Measurements from ENCODE around the gene COL24A1. TPM values are rescaled to one million over a fixed set of nuclear protein-coding genes. Genes with fewer than 3 reads are reported as not detected.

Gene COL24A1
- total RNA-seq, 1 donor from 2014 or later: not detected

DNA sequence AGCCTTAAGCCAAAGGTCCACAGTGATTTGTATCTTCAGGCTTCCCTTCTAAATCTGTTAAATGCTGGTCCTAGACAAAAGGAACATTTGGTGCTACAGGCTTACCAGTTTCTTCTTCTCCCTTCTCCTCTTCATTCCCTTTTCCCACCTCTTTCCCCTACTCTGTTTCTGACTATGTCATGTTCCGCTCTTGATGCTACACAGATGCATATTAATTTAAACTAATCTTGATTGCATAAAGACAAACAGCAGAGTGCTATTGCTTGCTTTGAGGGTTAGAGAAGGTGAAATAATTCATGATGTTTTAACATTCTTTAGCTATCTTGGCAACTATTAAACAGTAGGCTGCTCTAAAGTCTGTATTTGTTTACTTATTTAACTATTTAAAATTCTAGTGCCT lies 34.3 kb upstream of the COL24A1 start:
- CTCF ChIA-PET: no interaction called here
- no peaks in the 10 kb centered on the region for H3K9me3 Mint-ChIP-seq
- H3K4me1 Mint-ChIP-seq: no peaks in the 10 kb centered on the region
- no peaks in the 10 kb centered on the region for H3K27me3 Mint-ChIP-seq
- TF ChIP-seq, protein P1, sequence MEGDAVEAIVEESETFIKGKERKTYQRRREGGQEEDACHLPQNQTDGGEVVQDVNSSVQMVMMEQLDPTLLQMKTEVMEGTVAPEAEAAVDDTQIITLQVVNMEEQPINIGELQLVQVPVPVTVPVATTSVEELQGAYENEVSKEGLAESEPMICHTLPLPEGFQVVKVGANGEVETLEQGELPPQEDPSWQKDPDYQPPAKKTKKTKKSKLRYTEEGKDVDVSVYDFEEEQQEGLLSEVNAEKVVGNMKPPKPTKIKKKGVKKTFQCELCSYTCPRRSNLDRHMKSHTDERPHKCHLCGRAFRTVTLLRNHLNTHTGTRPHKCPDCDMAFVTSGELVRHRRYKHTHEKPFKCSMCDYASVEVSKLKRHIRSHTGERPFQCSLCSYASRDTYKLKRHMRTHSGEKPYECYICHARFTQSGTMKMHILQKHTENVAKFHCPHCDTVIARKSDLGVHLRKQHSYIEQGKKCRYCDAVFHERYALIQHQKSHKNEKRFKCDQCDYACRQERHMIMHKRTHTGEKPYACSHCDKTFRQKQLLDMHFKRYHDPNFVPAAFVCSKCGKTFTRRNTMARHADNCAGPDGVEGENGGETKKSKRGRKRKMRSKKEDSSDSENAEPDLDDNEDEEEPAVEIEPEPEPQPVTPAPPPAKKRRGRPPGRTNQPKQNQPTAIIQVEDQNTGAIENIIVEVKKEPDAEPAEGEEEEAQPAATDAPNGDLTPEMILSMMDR (IDR thresholded peaks at IDR 0.05): no peak
- H3K36me3 Mint-ChIP-seq (ENCODE audit: low read depth): no peaks in the 10 kb centered on the region
- no peak overlapping the region for H3K4me3 Mint-ChIP-seq
- ATAC-seq (ENCODE audit: low read depth): no peak
- POLR2A ChIA-PET: no interaction called here
- DNase-seq: no peak
- H3K27ac Mint-ChIP-seq: no peak overlapping the region
- intact Hi-C loops (cut with micrococcal nuclease): no loop called here

DNA sequence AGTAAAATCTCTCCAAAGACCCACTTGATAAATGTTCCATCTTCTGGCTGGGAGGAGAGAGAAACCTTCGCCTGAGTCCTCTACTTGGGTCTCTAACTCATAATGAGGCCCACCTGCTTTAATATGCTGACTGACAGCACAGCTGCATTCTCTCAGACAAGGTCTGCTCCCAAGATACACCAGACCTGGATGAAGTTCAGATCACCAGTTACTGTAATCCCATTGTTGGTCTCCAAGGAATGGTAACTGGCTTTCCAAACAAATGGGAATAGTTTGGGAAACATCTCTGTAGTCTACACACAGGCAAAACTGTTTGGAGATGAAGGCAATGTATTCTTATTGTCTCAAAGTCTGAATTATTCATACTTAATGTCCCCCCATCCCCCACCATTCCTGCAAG lies 27.9 kb upstream of the COL24A1 start:
- H3K36me3 Mint-ChIP-seq (ENCODE audit: low read depth): no peaks in the 10 kb centered on the region
- ChIA-PET POLR2A (no interaction called here), CTCF (no interaction called here)
- no peak for ATAC-seq (ENCODE audit: low read depth)
- H3K27ac Mint-ChIP-seq: no peak overlapping the region
- TF ChIP-seq, protein P1 (IDR thresholded peaks at IDR 0.05): no peak
- no peak overlapping the region for H3K4me3 Mint-ChIP-seq
- no peak for DNase-seq
- H3K27me3 Mint-ChIP-seq: no peaks in the 10 kb centered on the region
- no peaks in the 10 kb centered on the region for H3K4me1 Mint-ChIP-seq
- intact Hi-C loops (cut with micrococcal nuclease): no loop called here
- no peaks in the 10 kb centered on the region for H3K9me3 Mint-ChIP-seq

DNA sequence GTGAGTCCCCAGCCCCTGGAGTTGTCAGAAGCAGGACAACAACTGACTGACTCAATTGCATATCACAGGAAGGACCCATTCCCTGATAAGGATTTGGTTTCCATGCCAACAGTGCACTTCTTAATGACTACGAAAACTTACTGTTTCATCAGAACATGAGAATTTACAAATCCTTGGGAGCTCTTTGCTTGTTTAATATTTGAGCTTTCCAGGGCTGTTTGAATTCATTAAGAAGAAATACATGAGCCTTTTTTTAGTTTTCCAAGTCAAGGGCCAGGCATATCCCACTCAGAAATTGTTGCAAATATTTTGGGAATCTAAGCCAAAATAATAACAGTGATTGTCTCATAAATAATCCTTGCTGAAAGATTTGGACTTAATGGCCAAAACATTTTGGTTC lies 27.2 kb upstream of the COL24A1 start:
- TF ChIP-seq, protein P1 (IDR thresholded peaks at IDR 0.05): no peak
- POLR2A ChIA-PET: no interaction called here
- Mint-ChIP-seq H3K36me3 (ENCODE audit: low read depth) (no peaks in the 10 kb centered on the region), H3K4me1 (no peaks in the 10 kb centered on the region), H3K9me3 (no peaks in the 10 kb centered on the region), H3K27ac (no peak overlapping the region), H3K4me3 (no peak overlapping the region), H3K27me3 (no peaks in the 10 kb centered on the region)
- intact Hi-C loops (cut with micrococcal nuclease): no loop called here
- ATAC-seq (ENCODE audit: low read depth): no peak
- CTCF ChIA-PET: no interaction called here
- no peak for DNase-seq

DNA sequence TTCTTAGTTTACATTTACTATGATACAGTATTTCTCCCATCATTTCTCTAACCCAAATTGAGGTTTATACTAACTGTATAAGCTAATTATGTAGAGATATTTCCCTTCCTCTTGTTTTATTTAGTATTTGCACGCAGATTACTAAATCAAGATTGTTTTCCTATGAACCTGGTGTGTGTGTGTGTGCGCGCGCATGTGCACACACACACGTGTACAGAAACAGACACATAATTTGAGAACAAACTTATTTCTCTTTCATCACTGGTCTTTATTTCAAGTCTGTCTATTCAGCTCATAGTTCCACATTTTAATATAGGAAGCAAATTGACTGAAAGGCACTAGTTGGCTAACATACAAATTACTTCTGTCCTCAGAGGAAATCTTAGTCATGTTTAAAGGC lies 19.7 kb upstream of the COL24A1 start:
- intact Hi-C loops (cut with micrococcal nuclease): no loop called here
- Mint-ChIP-seq H3K36me3 (ENCODE audit: low read depth) (no peaks in the 10 kb centered on the region), H3K4me3 (no peak overlapping the region), H3K27me3 (no peaks in the 10 kb centered on the region), H3K9me3 (no peaks in the 10 kb centered on the region), H3K27ac (no peak overlapping the region), H3K4me1 (no peaks in the 10 kb centered on the region)
- CTCF ChIA-PET: no interaction called here
- DNase-seq (no peak), ATAC-seq (ENCODE audit: low read depth) (no peak)
- TF ChIP-seq, protein P1 (IDR thresholded peaks at IDR 0.05): no peak
- POLR2A ChIA-PET: no interaction called here

DNA sequence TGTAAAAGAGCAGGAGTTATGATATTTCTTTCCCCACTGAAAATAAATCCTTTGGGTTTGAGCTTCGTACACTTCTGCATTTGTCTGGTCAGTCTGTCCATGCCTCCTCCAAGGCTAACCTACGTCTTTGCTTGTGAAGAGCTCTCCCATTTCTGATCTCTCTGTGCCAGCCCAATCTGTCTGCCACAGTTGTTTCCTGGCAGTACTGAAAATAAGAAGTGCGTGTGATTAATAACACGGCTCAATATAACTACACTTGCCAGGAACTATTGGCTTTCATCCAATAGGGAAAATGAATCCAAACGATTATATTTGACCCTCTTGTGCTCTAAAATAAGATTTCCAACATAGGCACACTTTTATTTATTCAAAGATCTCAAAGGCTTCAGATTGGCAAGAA lies 19.2 kb upstream of the COL24A1 start:
- Mint-ChIP-seq H3K27ac (no peak overlapping the region), H3K27me3 (no peaks in the 10 kb centered on the region), H3K4me3 (no peak overlapping the region), H3K9me3 (no peaks in the 10 kb centered on the region), H3K36me3 (ENCODE audit: low read depth) (no peaks in the 10 kb centered on the region), H3K4me1 (no peaks in the 10 kb centered on the region)
- no peak for DNase-seq
- ChIA-PET POLR2A (no interaction called here), CTCF (no interaction called here)
- intact Hi-C loops (cut with micrococcal nuclease): no loop called here
- ATAC-seq (ENCODE audit: low read depth): no peak
- TF ChIP-seq, protein P1 (IDR thresholded peaks at IDR 0.05): no peak
